Measurements from ENCODE around the gene B3GNT5.

The B3GNT5 gene

GRCh38 chr3:183317271-183317670, 64.2 kb downstream of the B3GNT5 start:
- H3K4me3 ChIP-seq (ENCODE audit: low read depth, low read length), result no peak overlapping the region

- no peak overlapping the region for H3K4me3 ChIP-seq (ENCODE audit: low read depth, low read length)
Observed at GRCh38 chr3:183317886-183318865, 65.1 kb downstream of the B3GNT5 start.

GRCh38 chr3:183318877-183319276, 65.8 kb downstream of the B3GNT5 start:
- H3K4me3 ChIP-seq (ENCODE audit: low read depth, low read length), result no peak overlapping the region

GRCh38 chr3:183319371-183319770, 66.3 kb downstream of the B3GNT5 start:
- no peak overlapping the region for H3K4me3 ChIP-seq (ENCODE audit: low read depth, low read length)
